G401 (cell line): ENCODE results near the gene MRPL37. TPM values are rescaled to one million over a fixed set of nuclear protein-coding genes. Genes with fewer than 3 reads are reported as not detected.
"Not testable (repeated sequence)": the region's sequence is repeated elsewhere in the genome, so short reads cannot be mapped to it uniquely, and the experiment has no call there.

ENCODE experiments used
- DNase-seq: peaks from one replicate; pipeline ENCODE4 v3.0.0-alpha.2; 2015; ENCODE audit warnings: low spot score
- in situ Hi-C: cut with HindIII; loops from 2 replicates; pipeline ENCODE4 v1.10.0; 2016; ENCODE audit warnings: low sequenced_read_pairs, mixed read lengths
- total RNA-seq: library from RNA; depleted of rRNA; stranded (reverse); fragments of >200 nt; shearing (Covaris generic); gene quantifications from 2 replicates; pipeline ENCODE4 v1.2.3, GENCODE V29; 2014

The MRPL37 gene
- total RNA-seq, 1 experiment from 2014 or later = 218 TPM

DNA sequence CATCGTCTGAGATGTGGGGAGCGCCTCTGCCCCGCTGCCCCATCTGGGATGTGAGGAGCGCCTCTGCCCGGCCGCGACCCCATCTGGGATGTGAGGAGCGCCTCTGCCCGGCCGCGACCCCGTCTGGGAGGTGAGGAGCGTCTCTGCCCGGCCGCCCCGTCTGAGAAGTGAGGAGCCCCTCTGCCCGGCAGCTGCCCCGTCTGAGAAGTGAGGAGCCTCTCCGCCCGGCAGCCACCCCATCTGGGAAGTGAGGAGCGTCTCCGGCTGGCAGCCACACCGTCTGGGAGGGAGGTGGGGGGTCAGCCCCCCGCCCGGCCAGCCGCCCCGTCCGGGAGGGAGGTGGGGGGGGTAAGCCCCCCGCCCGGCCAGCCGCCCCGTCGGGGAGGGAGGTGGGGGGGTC lies 33.2 kb downstream of the MRPL37 start:
- DNase-seq, in situ Hi-C loops: not testable (repeated sequence)

DNA sequence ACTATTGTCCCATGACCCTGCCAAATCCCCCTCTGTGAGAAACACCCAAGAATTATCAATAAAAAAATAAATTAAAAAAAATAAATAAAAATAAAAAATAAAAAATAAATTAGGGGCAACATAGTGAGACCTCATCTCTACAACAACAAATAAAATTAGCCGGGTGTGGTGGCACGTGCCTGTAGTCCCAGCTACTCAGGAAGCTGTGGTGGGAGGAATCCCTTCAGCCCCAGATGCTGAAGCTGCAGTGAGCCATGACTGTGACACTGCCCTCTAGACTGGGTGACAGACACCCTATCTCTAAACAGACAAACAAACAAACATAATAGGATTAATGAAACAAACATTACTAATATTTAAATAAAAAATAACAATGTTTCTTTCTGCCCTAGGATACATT lies 34.3 kb downstream of the MRPL37 start:
- in situ Hi-C loops = no loop called here
- no peak for DNase-seq

DNA sequence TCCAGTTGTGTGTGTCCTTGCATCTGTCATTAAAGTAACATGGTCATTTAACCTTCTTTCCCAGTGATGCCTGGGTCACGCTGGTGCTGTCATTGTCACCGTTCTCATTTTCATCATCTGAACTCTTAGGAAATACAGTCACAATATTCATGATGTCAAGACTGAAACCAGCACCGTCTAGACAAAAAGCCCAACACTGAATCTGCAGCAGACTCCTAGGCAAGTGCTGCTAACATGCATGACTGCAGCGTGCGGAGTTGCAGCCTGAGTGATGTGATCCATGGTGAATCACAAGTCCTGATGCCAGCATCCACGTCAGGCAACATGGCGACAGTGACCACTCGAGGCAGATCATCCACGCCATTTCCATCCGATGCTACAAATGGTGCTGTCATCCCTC lies 37.6 kb downstream of the MRPL37 start:
- no peak for DNase-seq
- in situ Hi-C loops = no loop called here

DNA sequence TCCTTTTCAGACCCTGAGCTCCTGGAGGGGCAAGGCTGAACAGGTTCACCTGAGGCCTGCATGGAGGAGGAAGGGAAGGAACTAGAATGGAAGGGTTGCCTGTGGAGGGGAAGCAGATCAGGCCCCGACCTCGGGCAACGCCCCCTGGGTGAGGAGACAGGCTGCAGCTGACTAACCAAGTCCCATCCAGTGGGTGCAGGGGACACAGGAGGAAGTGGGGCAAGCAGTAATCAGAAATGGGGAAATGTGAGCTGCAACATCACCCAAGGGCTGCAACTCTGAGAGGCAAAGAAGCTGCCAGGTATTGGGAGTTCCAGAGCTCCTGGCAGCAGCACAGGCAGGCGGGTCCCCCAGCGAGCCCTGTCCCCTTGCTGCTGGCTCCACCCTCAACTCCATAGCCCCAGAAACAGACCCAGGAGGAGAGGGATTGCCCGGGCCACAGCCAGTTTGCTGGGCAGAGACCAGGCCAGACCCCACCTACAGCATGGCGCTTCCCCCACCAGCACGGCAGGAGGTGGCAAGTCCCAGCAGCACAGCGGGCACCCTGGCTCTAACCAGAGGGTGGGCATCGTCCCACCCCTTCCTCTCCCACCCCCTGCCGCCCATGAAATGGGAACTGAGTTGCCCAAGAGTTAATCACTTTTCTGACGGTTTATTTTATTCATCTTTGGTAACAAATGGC lies 38.5 kb downstream of the MRPL37 start:
- no peak for DNase-seq
- in situ Hi-C loops = no loop called here

DNA sequence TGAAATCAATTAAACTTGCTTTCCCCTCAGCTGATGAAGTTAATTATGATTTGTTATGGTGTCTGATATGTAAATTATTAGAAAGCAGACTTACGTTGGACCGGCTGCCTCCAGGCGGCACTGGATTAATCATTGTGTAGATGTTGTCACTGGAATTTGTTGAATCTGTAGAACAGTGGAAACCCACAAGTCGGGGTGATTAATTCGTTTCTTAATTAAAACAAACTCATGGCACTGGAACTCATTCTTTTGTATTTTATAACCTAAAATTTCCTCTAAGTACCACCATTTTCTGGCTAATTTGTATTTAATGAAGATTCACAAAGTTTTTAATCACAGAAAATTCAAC lies 39.0 kb downstream of the MRPL37 start:
- DNase-seq = no peak
- in situ Hi-C loops = no loop called here

DNA sequence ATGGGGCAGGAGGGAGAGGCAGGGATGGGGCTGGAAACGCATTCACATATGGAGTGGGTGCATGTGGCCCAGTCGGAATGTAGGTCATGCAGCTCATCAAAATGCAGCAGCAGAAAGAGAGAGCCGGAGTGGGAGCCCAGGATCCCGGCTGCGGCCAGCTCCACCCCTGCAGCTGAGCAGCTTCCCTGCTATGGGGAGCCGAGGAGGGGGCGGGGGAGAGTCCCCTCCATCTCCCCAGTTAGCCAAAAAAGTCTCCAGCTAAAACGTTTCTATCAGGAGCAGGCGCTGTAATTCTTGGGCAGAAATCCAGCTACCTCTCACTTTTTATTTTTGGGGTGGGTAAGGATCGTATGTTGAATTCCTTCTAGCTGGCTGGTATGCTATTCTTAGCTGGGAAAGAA lies 39.7 kb downstream of the MRPL37 start:
- peak; percentile 61 for DNase-seq
- in situ Hi-C loops = no loop called here

DNA sequence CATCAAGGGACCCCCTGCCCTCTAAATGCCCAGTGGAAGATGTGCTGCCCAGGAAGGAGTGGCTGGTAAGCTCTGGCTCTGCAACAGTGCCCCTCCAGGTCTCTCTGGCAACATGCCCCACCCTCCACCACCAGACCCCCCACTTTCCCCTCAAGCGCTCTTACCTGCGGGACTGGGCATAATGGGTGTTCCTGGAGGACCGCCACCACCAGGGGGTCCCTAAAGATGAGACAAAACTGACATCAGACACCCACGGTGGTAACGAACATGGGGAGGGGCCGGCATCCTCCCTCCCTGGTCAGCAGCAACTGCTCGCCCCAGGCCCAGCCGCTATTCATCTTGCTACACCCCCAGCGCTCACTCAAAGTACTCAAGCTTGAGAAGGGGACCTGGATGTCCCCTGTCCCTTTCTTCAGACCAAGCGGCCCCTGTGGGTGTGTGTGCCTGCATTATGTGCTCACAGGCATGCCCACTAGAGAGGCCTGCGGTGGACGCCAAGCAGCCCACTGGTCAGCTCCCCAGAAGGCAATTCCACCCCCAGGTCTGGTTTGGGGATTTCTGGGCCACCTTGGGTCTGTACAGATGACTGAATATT lies 40.9 kb downstream of the MRPL37 start:
- in situ Hi-C loops = no loop called here
- no peak for DNase-seq

DNA sequence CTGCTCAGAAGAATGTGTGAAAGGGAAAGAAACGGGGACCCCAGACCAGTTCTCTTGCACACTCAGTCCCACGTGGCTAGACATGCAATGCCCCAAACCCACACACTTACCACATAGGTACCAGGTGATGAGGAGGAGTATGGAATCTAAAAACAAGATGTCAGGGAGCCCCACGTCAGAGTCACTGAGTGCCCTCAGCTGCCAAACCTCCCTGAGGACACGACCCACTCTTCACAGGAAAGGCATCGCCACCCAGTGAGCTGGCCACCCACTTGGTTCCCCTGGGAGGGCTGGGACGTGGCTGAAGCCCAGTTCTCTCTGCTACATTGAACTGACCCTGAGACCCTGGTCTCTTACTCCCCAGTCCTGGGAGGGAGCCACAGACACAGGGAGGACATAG lies 41.4 kb downstream of the MRPL37 start:
- no peak for DNase-seq
- in situ Hi-C loops = no loop called here

DNA sequence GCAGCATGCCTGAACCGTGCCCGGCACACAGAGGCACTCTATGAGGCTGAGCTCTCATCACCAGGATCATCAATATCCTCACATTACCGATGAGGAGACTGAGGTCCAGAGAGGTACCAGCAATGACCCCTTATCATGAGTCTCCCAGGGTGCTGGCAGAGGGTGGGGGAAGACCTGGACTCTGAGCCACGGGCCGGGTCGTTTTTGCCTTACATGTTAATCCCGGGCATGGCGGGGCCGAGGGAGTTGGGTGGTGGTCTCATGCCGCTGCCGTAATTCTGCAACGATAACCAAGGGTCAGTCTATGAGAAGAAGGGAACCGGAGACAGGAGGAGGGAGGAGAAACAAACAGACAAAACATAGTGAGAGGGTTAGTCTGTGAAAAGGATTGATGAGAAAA lies 43.1 kb downstream of the MRPL37 start:
- in situ Hi-C loops = no loop called here
- DNase-seq = no peak

DNA sequence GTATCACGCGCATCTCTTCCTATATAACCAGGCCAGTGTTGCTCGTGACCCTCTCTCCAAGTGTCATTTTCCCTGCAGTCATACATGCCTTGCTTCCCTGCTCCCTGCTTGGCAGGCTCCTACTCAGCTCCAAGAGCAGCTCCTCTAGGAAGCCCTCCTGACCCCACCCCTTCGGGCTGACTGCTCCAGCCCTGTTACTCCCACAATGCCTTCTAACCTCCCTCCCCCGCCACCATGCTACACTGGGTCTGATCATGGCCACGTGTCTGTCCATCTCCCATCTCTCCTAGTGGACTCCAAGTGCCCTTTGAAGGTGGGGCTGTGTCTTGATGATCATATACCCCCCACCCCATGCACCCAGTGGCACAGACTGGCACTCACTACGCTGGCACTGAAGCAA lies 44.7 kb downstream of the MRPL37 start:
- in situ Hi-C loops = no loop called here
- DNase-seq = no peak

DNA sequence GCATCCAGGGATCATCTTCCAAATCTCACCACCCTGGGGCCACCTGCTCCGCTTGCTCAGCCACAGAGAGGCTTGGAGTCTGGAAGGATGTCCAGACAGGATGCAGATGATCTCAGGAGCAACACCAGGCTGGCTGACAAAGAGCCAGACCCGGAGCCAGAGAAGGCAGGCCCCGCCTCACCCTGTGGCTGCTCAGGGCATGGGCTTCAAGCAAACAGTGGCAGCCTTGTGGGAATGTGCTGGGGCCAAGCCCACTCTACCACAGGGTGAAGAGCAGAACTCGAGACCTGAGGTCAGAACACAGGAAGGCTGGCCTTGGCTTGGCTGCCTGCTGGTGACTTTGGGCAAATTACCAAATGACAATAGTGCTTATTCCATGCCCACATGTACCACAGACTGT lies 45.5 kb downstream of the MRPL37 start:
- in situ Hi-C loops = no loop called here

DNA sequence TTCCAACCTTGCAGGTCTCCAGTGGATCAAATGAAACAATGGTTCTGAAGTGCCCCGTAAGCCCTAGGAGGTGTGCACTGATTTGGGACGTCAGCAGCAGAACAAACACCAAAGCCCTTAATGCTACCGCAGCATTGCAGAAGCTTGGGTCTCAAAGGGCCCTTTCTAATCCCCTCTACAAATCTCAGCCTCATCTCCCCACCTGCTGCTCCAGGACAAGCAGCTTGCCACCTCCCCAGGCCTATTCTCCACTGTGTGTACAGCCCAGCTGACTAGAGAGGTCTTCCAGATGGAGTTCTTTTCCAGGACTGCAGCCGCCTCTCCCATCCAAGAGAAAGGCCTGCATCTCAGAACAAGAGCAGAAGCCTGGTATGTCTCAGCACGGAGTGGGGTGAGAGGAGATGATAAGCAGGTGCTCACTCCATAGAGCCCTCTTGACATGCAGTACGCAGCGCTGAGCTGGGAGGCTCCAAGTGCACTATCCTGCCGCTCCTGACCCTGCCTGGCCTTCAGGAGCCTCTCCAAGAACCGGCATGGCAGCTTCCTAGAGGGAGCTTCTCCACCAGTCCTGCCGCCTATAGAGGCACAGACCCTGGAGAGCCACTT lies 46.3 kb downstream of the MRPL37 start:
- in situ Hi-C loops = no loop called here
- no peak for DNase-seq

More for the DNA sequence above, 45.5 kb downstream of the MRPL37 start:
- peak; percentile 78 for DNase-seq

DNA sequence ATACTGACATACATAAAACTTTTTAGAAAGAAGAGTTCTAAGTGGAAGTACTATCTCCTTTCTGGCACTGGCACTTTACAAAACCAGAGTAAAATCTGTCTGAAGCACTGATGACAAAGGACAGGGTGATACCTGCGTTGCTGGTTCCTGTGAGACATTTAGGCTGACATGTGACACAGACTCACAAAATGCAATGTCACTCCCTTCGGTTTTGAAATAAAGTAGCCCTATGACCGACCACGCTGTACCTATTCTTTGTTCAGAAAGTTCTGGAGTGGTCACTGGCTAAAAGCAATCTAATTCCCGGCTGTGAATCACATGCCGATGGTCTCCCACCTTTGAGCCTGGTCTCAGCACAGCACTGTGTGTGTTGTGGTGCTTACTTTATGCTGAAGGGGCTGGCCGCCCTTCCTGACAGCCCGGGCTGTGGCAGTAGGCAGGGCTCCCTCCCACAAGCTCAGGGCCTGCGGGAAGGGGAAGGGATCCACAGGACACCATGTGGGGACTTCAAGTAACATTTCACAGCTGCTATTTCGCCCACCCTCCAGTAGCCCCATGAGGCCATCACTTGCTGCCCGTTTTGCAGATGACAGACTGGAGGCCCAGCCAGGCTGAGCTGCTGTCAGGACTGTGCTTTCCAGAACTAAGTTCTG lies 48.0 kb downstream of the MRPL37 start:
- DNase-seq = no peak
- in situ Hi-C loops = no loop called here

DNA sequence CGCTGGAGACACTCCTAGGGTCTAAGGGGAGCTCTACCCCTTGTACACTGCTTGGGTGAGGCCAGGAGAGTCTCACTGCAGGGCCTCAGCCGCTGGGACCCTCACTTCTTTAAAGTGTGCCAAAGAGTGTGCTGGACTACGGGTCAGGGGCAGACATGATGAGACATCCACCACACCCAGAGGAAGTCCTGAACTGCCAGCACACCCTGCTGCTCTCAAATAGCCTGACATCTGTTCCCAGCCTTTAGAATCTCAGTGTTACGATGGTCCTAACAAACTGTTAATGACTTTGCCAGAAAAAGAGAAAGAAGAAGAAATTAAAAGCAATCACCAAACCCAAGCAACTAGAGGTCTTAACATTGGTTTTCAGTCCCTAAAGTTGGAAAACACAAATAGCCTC lies 49.0 kb downstream of the MRPL37 start:
- in situ Hi-C loops = no loop called here
- DNase-seq = peak; percentile 54

DNA sequence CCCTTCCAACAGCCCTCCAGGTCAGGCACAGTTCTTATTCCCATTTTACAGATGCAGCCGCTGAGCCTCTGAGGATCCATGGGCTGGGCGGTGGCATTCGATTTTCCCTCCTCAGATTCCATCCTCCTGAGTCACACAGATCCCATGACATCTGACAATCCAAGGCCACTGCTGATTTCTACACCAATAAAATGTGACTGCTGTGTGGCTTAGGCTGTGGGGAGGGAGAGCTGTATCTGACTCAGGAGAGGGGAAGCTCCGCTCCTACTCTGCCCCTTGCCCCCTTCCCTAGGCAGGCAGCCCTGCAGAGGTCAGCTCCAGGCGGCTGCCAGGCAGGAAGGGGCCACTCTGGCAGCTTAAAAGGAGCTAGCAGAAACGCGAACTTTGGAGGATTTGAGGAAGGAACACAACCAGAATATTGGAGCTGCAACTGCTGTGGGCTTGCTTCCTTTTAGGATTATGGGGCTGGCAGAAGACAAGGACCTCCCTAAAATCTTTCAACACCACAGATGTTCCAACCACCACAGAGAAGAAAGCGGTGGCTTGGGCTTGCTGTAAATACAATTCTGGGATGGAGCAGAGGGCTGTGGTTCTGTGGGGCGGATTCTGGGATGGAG lies 50.0 kb downstream of the MRPL37 start:
- in situ Hi-C loops = no loop called here
- DNase-seq = no peak

DNA sequence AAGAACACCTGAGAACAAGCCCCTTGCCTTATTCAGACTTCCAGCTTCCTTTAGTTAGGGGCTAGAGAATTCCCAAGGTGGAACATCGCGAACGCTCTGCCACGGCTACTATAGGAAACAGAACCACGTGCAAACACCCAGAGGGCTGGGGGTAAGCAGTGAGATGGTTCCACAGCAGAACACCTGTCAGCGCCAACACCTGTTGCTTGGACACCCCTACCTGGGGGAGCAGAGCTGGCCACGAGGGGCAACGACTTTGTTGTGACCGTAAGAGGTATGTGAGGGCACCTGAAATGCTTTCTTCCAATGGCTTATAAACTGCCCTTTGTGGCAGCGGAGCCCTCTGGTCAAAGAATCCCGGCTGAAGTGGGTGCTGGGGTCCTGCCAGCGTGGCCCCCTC lies 50.7 kb downstream of the MRPL37 start:
- in situ Hi-C loops = no loop called here

DNA sequence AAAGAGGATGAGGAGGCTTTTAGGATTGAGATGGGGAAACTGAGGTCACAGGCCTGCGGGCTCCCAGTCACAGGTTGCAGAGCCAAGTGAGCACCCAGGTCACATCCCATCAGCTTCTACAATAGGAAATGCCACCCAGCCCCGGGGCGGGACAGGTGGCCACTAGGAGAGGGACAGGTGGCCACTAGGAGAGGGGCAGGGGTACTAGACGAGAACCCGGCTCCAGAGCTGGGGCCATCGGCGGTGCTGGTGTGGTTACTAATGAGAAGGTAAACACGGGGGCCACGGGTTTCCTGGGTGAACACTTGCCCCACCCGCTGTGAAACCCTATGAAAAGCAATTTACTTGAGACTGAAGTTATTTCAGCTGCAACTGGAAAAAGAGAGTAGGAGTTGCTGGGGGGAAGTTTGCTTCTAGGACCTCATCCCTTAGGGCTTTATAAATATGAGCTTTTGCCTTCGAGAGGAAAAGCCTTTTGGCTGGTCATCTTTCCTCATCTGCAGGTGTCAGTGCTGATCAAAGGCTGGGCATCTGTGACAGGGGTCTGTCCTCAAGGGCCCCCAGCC lies 52.5 kb downstream of the MRPL37 start:
- in situ Hi-C loops = no loop called here

More for the DNA sequence above, 50.7 kb downstream of the MRPL37 start:
- no peak for DNase-seq

DNA sequence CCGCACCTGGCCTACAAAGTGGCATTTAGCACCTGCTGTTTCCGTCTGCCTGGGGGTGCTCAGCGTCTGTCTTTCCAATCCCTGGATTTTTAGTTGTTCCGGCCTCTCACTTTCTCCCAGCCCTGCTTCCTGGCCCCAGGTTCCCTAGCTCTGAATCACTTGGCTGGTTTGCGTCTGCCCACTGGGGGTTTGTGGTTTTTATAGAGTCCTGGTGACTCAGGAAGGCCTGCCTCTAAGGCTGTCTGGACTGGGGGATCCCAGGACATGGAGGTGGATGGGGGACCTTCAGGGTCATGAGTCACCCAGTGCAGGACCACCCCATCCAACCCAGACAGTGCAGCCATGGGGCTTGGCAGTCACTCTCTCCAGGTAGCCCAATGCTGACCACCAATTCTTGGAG lies 53.5 kb downstream of the MRPL37 start:
- DNase-seq = no peak
- in situ Hi-C loops = no loop called here

More for the DNA sequence above, 52.5 kb downstream of the MRPL37 start:
- DNase-seq = no peak

DNA sequence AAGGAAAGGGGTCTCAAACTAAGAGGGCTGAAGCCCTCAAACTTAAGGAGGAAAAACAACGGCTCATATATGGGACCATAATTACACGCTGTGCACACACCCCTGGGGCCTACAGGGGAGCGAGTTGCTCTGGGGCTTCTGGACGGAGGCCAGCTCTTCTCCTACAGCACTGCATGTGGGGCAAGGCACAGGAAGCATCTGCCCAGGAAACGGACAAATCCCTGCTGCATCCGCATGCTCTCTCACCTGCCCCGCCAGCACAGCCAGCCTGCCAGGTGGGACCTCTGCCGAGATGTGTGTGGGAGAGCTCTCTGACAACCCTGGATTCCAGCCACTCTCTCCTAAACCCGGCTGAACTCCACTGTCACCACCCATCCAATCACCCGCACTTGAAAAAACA lies 54.1 kb downstream of the MRPL37 start:
- in situ Hi-C loops = no loop called here
- DNase-seq = peak; percentile 87
